GM11168 (cell line): Measurements from ENCODE around the gene MRPL18.
"Not testable (repeated sequence)": the region's sequence is repeated elsewhere in the genome, so short reads cannot be mapped to it uniquely, and the experiment has no call there.

Experiments
- in situ Hi-C: fragments of 300-500 bp; cut with MboI; formaldehyde crosslinking; loops from one replicate; pipeline ENCODE4 v1.12.0; 2022; ENCODE audit warnings: low sequenced_read_pairs; ENCODE audit not compliant: unreplicated experiment

MRPL18 gene

DNA sequence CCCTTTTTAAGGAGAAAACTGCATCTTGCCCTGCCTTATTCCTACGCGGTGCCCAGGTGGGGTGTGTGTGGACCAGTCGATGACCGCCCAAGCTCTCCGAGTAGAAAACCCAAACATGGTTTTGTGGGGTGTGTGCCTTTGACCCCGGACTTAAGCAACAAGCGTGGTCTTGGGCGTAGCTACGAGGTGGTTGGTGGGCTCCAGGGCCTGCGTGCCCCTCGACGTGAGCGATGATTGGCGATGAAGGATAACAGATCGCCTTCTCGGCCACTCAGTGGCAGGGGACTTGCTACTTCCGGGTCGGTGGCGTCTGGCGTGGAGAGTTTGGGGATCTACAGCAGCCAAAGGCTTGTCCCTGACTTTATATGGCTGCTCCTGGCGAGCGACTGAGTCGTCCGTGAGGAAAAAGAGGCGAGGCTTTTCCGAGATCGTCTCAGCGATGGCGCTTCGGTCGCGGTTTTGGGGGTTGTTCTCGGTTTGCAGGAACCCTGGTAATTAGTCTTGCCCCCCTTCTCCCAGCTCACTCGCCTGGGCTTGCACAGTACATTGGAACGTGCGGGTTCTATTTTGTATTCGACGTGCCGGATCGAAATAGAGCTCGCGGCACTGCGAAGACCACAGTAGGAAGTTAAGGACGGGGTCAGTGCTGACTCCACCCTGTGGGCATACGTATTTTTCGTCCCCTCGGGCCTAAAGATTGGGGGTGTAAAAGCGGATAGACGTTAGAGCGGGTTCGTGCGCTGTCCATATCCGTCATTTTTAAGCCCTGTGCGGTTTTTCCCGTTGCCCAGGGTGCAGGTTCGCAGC is at the start of gene MRPL18:
TSS of gene MRPL18 (plus strand) at position 319 of the 807 bp plus-strand sequence. CDS start at position 440, 121 bp downstream.
- in situ Hi-C loops, result no loop called here

DNA sequence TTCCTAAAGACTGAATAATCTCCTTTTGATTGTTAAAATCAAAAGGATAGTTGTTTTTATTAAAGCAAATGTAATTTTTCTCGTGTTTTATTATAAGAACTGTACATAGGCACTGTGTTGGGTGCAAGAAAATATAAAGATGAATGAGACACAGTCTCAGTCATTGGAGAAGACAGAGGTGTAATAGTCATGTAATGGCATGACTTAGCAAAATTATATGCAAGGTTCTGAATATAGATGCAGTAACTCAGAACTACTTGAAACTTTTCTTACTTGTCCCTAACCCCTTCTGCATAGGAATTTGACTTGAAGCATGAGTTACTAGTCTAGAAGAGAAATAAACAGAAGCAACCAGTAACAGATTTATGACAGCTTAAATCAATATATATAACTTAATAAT is 48.1 kb upstream of the MRPL18 start:
- in situ Hi-C loops, result no loop called here

DNA sequence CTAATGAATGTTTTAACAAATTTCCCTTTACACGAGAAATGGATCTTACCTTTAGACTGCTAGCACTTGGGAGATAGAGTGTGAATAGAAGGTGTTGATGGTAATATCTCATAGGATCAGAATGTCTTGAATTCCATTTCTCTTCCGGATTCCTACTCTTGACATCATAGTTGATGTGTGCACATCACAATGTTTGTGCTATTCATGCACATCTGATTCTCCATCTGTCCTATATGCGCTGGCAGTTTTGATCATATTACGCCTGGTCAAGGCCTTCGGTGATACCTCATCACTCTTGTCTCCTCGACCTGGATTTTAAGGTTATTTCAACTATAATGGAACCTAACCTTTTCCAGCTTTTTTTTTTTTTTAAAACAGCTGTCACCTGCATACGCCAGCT is 45.2 kb upstream of the MRPL18 start:
- in situ Hi-C loops, result no loop called here

DNA sequence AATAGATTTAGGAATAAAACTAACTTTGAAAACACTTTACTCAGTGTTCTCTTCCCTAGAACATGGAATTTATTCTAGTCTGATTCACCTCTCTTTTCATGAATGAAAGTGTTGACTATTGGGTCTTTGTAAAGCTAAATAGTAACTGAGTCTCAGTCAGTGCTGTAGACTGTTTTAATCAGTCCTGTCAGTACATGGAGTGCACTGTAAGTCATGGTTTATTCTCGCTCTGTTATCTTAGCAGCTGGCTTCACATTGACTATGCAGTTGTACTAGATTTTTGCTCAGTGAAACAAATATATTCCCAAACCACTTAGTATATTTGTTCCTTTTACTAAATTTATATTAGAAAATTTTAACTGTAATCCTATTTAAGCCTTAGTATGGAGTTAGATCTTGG is 43.5 kb upstream of the MRPL18 start:
- in situ Hi-C loops, result no loop called here

DNA sequence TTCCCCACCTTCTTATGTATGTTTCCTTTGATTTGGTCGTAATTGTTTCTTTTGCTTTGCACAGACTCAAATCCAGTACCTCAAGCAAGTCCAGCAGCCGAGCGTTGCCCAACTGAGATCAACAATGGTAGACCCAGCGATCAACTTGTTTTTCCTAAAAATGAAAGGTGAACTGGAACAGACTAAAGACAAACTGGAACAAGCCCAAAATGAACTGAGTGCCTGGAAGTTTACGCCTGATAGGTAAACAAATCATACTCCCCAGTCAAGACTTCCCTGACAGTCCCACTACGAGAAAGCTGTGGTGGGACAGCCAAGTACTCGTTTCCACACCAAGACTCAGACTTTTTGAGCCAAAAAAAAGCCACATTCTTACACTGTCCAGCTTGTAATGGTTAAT is 42.1 kb upstream of the MRPL18 start:
- in situ Hi-C loops, result not testable (repeated sequence)

DNA sequence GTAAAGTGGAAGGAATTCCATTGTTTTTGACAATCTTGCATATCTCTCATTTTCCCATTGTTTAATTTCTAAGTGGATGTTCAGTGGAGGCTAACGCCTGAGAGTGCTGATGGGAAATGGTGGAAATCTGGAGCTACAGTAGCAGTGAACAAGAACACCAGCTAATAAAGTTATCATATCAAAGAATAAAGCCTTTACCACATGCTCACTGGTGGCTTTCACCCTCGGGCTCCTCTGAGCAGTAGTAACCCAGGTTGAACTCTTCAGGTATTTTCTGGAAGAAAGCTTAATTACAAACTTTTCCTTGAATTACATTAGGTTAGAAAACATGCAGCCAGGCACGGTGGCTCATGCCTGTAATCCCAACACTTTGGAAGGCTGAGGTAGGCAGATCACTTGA is 38.8 kb upstream of the MRPL18 start:
- in situ Hi-C loops, result no loop called here

DNA sequence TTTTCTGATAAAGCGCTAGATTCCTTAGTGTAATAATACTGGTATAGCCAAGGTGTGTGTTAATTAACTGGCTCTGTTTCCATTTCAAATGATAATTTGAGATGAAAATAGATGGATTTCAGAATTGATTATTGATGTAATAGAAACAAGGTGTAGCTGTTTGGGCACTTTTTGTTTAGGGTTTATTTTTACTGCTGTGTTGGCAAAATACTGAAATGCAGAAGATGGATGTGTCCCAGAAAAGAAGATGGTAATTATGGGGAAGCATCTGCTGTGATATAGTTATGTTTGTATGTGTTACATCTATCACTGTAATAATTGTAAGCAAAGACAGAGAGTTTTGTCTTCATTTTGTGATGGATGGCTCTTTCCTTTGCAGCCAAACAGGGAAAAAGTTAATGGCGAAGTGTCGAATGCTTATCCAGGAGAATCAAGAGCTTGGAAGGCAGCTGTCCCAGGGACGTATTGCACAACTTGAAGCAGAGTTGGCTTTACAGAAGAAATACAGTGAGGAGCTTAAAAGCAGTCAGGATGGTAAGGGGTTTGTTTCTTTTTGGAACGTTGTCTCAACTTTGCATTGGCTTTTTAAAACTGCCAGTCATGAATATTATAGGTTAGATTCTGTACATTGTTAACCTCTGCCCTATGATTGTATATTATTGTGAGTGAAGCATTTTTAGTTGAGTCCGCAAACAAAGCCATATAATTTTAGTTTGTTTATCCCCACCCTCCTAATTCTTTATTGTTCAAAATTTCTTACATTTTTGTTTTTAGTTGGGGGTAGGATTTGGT is 37.0 kb upstream of the MRPL18 start:
- in situ Hi-C loops, result no loop called here

DNA sequence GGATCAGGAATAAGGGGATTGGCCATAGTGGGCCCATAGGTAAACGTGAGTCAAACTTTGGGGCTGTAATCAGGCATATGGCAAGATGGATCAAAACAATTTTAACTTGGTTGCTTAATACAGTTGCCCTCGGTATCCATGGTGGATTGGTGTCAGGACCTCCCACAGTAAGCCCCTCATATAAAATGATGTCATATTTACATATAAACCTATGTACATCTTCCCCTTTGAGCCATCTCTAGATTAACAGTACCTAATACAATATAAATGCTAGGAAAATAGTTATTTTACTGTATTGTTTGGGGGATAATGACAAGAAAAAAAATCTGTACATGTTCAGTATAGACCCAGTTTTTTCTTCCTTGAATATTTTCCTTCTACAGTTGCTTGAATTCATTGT is 35.9 kb upstream of the MRPL18 start:
- in situ Hi-C loops, result no loop called here

DNA sequence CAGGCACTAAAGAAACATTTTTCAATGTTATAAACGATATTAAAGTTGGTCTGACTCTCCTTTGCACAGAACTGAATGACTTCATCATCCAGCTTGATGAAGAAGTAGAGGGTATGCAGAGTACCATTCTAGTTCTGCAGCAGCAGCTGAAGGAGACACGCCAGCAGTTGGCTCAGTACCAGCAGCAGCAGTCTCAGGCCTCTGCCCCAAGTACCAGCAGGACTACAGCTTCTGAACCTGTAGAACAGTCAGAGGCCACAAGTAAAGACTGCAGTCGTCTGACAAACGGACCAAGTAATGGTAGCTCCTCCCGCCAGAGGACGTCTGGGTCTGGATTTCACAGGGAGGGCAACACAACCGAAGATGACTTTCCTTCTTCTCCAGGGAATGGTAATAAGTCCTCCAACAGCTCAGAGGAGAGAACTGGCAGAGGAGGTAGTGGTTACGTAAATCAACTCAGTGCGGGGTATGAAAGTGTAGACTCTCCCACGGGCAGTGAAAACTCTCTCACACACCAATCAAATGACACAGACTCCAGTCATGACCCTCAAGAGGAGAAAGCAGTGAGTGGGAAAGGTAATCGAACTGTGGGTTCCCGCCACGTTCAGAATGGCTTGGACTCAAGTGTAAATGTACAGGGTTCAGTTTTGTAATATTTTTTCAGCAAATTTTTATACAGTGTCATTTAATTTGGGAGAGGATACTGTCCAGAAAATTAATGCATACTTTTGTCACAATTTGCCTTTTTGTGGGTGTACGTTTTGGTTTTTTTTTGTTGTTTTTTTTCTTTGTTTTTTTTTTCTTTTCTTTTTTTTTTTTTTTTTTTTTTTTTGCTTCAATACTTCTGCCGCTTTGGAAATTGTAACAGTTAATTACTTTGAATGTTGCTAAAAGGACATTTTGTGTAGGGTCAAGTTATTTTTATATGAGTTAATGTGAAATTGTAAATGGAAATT is 35.0 kb upstream of the MRPL18 start:
- in situ Hi-C loops, result no loop called here

DNA sequence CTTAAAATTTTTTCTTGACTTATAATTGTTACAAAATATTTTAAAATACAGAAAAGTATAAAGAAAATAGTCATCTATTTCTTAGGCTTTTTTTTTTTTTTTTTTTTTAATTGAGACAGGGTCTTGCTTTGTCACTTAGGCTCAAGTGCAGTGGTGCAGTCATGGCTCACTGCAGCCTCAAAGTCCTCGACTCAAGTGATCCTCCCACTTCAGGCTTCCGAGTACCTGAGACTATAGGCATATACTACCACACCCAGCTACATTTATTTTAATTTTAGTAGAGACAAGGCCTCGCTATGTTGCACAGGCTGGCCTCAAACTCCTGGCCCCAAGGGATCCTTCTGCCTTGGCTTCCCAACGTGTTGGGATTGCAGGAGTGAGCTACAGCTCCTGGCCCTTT is 33.8 kb upstream of the MRPL18 start:
- in situ Hi-C loops, result no loop called here

DNA sequence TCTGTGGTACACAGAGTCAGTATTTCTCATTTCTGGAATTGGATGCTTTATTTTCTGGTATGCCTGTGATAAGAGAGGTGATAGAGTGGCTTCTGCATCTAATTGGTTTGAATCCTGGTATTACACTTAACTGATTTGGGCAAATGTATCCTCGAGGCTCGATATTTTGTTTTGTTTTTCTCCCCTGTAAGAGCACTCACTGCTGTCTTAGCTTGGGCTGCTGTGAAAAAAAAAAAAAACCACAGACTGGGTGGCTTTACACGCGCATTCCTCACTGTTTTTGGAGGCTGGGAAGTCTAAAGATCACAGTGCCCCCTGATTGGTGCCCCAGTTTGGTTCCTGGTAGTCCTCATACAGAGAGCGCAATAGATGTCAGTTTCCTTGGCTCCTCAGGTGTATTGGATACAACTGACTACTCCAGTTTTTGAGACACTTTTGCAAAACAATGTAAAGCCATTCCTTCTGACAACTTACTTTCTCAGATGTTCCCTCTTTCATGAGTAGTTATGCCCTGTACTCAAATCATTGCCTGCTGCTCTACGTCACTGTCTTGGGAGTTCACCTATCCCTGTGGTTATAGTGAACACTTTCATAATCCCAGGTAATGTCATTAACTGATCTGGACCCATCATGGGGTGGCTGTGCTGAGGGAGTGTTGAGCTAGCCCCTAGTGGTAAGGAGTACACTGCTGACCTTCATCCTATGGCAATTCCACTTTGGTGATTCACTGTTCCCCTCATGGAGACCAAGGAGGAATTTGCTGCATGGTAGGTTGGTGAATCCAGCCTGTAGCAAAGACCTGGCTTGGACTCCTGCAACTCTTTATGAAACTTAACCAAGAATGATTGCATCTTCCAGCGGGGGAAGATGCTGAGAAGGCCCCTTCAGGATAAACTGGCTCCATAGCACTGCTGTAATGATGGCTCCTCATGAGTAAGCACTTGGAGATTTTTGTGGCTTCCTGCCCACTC is 32.0 kb upstream of the MRPL18 start:
- in situ Hi-C loops, result no loop called here

DNA sequence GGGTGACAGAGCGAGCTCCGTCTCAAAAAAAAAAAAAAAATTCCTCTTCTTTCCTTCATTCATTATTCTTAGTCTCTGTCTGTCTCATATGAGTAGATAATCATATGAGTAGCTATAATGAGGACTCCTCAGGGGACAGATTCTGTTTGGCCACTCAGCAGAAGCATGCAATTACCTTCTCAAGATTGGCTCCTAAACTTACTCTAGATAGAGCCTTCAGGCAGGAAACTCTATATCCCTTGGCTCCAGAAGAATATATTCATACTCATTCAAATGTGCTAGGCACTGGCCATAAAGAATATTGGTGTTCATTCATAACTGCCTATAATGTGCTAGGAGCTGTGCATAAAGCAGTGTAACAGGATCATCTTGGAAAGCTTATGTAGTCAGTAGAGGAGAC is 30.6 kb upstream of the MRPL18 start:
- in situ Hi-C loops, result no loop called here

DNA sequence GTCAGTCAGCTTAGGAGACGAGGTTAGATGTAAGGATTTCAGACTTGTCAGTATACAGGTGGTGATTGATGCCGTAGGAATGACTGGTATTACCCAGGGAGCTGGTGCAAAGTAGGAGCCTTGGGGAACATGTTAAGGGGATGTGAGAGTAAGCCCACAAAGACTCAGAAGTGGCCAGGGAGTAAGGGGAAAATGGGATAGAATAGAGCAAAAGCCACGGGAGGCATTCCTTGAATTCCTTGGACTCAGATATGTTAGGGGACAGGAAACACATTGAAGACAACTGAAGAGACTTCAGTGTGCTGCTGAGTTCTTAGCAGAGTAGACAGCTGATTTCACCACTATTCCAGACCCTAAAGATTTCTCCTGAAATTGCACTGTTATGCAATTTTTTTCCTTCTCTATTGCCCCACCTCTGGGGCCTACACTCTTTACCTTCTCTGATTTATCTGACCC is 29.6 kb upstream of the MRPL18 start:
- in situ Hi-C loops, result no loop called here

DNA sequence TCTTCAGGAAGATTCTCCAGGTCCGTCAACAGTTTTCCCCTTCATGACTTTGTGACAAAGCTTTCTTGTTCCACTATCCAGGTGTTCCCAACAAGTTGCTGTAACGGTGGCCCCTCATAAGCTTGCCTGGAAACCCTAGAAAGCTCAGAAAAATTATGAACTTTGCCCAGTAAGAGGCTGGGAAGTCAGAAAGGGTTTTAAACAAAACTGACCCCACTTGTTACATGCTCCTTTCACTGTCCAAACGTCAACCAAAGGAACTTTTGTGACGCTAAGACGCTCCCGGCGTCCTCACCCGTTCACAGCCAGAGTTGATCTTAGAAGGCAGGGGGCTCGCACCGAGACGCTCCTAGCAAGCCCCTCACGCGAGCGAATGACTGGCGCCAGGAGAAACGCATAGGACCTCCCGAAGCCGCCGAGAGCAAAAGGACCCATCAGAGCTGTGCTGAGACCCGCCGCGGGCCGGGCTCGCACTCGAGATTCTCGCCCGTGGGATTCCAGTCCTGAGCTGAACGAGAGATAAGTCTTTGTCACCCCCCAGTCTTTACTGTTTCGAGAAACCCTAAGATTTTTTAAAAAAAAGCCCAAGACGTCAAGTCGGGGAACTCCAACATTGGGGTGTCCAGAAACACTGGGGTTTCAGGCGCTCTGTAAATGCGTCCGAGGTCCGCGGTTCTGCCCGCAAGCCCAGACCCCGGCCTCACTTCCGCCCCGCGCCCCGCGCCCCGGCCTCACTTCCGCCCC is 29.0 kb upstream of the MRPL18 start:
- in situ Hi-C loops, result no loop called here

DNA sequence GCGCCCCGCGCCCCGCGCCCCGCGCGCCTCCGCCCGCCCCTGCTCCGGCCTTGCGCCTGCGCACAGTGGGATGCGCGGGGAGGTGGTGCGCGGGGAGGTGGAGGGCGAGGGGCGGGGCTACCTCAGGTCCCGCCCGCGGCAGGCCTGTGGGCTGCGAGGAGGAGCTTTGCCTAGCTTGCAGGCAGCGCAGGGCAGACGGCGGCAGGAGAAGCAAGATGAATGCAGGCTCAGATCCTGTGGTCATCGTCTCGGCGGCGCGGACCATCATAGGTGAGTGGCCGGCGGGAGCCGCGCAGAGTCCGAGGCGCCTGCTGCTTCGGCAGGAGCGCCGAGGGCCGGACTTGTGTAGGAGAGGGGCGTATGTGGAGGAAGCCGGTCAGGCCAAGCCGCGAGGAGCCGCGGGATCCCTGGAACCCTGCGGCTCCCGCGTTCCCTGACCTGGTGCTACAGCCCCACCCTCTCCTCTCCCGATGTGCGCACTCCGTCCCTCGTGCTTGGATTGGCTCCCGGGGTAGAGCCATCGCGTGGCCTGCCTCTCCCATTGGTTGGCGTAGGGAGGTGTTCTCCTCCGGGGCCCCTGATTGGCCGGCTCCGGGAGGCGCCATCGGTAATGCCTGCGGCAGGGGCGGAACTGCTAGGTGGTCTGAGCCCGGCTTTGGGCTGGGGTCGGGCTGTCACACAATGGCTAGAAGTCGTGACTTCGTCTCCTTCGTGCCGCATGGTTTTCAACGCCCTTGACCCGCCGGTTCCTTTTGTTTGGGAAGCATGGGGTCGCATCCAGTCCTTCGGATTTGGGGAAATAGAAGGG is 28.2 kb upstream of the MRPL18 start, which contains the start of gene ACAT2:
TSS of gene ACAT2 (plus strand) at position 173 of the 808 bp plus-strand sequence. CDS start at position 216, 43 bp downstream.
- in situ Hi-C loops, result no loop called here

DNA sequence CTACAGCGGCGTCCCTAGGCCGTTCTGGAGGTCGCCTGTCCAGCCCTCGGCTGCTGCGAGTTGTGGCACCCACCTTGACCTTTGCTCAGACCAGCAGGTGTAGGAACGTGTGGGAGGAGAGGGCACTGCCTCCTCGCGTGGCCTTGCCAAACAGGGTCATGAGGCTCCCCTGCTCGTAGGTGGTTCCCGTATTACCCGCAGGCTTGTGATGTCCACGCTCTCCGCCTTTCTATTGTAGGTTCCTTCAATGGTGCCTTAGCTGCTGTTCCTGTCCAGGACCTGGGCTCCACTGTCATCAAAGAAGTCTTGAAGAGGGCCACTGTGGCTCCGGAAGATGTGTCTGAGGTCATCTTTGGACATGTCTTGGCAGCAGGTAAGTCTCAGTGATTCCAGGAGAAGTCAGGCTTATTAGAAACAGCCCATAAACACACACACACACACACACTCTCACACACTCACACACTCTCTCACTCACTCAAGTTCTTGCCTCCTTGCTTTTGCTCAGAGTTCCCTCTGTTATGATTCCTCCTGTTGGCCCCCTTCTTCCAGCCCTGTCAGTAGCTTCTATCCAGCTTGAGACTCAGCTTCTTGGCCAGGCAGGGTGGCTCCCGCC is 27.5 kb upstream of the MRPL18 start:
- in situ Hi-C loops, result no loop called here

DNA sequence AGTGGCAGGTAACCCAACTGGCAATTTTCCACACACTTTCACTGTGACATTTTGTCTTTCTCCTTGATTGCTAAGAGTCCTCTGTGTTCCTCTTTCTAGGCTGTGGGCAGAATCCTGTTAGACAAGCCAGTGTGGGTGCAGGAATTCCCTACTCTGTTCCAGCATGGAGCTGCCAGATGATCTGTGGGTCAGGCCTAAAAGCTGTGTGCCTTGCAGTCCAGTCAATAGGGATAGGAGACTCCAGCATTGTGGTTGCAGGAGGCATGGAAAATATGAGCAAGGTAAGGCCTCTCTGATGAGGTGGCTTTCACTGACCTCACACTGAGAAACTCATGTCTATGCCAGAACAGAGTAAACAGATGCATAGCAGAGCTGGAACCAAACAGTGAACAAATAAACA is 23.4 kb upstream of the MRPL18 start:
- in situ Hi-C loops, result no loop called here
